Umbilical cord (tissue), 2 donors: ENCODE results near the gene HECTD1. TPM values are rescaled to one million over a fixed set of nuclear protein-coding genes. Genes with fewer than 3 reads are reported as not detected.
A peak's percentile ranks its signal among the peaks of the same experiment; 100 is the strongest.
"Not testable (repeated sequence)": the region's sequence is repeated elsewhere in the genome, so short reads cannot be mapped to it uniquely, and the experiment has no call there.

Source experiments
- DNase-seq: peaks from one replicate; pipeline ENCODE4 v3.0.0-alpha.2; 2015; ENCODE audit warnings: low spot score
- total RNA-seq: library from RNA; depleted of rRNA; stranded (reverse); fragments of >200 nt; gene quantifications from one replicate; pipeline ENCODE4 v1.2.3, GENCODE V29; 2014; ENCODE audit warnings: low replicate concordance; ENCODE audit not compliant: insufficient read depth

HECTD1 gene
- total RNA-seq, 1 donor from 2014 or later, result 328 TPM

GRCh38 chr14:31194661-31195060, 12.9 kb downstream of the HECTD1 start:
- DNase-seq, result peak; percentile 18

GRCh38 chr14:31194095-31194494, 13.5 kb downstream of the HECTD1 start:
- DNase-seq, result no peak

- DNase-seq, result not testable (repeated sequence)
Observed at GRCh38 chr14:31192544-31192943, 15.0 kb downstream of the HECTD1 start.

- no peak for DNase-seq
Observed at GRCh38 chr14:31190717-31191263, 16.8 kb downstream of the HECTD1 start.

- no peak for DNase-seq
Observed at GRCh38 chr14:31190219-31190603, 17.4 kb downstream of the HECTD1 start.

- no peak for DNase-seq
Observed at GRCh38 chr14:31189346-31190218, 18.0 kb downstream of the HECTD1 start.

- no peak for DNase-seq
Observed at GRCh38 chr14:31188744-31189143, 18.8 kb downstream of the HECTD1 start.

GRCh38 chr14:31182016-31182415, 25.6 kb downstream of the HECTD1 start:
- not testable (repeated sequence) for DNase-seq

- DNase-seq, result no peak
Observed at GRCh38 chr14:31181271-31181670, 26.3 kb downstream of the HECTD1 start.

GRCh38 chr14:31180299-31181051, 27.1 kb downstream of the HECTD1 start:
- no peak for DNase-seq

GRCh38 chr14:31174433-31174832, 33.2 kb downstream of the HECTD1 start:
- DNase-seq, result no peak

GRCh38 chr14:31173120-31173837, 34.3 kb downstream of the HECTD1 start:
- DNase-seq, result no peak

- DNase-seq, result peak; percentile 45
Observed at GRCh38 chr14:31172084-31172483, 35.5 kb downstream of the HECTD1 start.

- no peak for DNase-seq
Observed at GRCh38 chr14:31170411-31170810, 37.2 kb downstream of the HECTD1 start.

- no peak for DNase-seq
Observed at GRCh38 chr14:31169877-31170276, 37.7 kb downstream of the HECTD1 start.

GRCh38 chr14:31167032-31167431, 40.6 kb downstream of the HECTD1 start:
- DNase-seq, result no peak

GRCh38 chr14:31166271-31166561, 41.4 kb downstream of the HECTD1 start:
- DNase-seq, result no peak

GRCh38 chr14:31164115-31164514, 43.5 kb downstream of the HECTD1 start:
- no peak for DNase-seq

GRCh38 chr14:31162910-31163649, 44.5 kb downstream of the HECTD1 start:
- DNase-seq, result no peak

GRCh38 chr14:31161274-31161673, 46.3 kb downstream of the HECTD1 start:
- DNase-seq, result no peak

GRCh38 chr14:31159682-31160296, 47.8 kb downstream of the HECTD1 start:
- DNase-seq, result peak; percentile 59
